DND-41 (cell line): ENCODE measurements around the gene TMEM269.

Experiments
- CTCF ChIP-seq: IDR thresholded peaks from 2 replicates; pipeline ENCODE4 v1.5.1; 2012; ENCODE audit warnings: borderline replicate concordance, low read length, moderate library complexity, mild to moderate bottlenecking; ENCODE audit not compliant: poor library complexity, severe bottlenecking; ENCODE audit errors: extremely low read depth
- EZH2 ChIP-seq: IDR thresholded peaks from 3 replicates; pipeline ENCODE4 v1.6.1; 2012; ENCODE audit warnings: borderline replicate concordance, low read depth, mild to moderate bottlenecking, moderate library complexity, low read length, inconsistent platforms; ENCODE audit not compliant: severe bottlenecking

GRCh38 chr1:42834803-42835202 is 50.0 kb downstream of the TMEM269 start:
- TF ChIP-seq CTCF (no peak), EZH2 (no peak)
